HT1080 (cell line): ENCODE measurements around the gene LDLRAD3. TPM values are rescaled to one million over a fixed set of nuclear protein-coding genes. Genes with fewer than 3 reads are reported as not detected.
A peak's percentile ranks its signal among the peaks of the same experiment; 100 is the strongest.

Experiments
- DNase-seq: peaks from one replicate; pipeline ENCODE4 v3.0.0-alpha.2; 2015; ENCODE audit warnings: low read depth
- total RNA-seq: library from RNA; depleted of rRNA; stranded (reverse); fragments of >200 nt; shearing (Covaris generic); gene quantifications from 2 replicates; pipeline ENCODE4 v1.2.3, GENCODE V29; 2014

LDLRAD3 gene
- total RNA-seq, 1 experiment from 2014 or later: 14.5 TPM

DNA sequence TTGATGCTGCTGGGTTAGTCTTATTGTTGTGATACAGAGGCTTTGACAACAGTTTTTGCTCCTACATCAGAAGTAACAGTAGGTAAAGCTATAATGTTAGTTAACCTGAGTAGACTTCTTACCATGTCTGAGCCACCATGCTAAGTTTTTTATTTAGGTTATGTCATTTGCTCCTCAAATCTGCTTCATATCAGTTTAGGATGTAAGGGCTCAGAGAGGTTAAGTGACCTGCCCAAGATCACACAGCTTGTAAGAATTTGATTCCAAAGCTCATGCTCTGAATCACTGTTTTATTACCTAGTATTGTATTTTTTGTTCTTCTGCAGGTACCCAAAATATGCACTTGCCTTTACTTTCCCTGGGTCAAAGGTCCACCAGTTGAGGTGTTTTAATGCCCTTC lies 183.7 kb downstream of the LDLRAD3 start:
- DNase-seq: no peak

GRCh38 chr11:36129955-36130354 lies 186.1 kb downstream of the LDLRAD3 start:
- no peak for DNase-seq

GRCh38 chr11:36130401-36130800 lies 186.5 kb downstream of the LDLRAD3 start:
- peak; percentile 64 for DNase-seq

- no peak for DNase-seq
These were observed 188.0 kb downstream of the LDLRAD3 start for GRCh38 chr11:36131721-36132397.

GRCh38 chr11:36132940-36133339 lies 189.1 kb downstream of the LDLRAD3 start:
- no peak for DNase-seq

- no peak for DNase-seq
These were observed 191.2 kb downstream of the LDLRAD3 start for GRCh38 chr11:36135076-36135475.

DNA sequence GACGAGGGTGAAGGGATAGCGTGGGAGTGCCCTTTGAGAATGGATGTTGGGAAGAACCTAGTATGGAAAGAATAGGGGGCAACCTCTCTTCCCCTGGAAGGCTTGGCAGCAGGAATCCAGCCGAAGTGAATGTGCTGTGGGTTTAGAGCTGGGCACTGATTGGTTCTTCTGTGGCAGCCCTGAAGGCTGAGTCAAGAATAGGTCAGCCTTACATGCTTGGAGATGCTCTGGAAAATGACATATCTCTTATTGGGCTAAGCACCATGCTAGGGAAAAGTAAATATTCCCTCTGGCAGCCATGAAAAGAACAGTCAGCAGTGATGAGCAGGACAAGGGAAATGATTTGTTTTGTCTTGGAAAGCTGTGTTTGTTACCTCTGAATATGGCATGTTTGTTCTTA lies 195.9 kb downstream of the LDLRAD3 start:
- no peak for DNase-seq

DNA sequence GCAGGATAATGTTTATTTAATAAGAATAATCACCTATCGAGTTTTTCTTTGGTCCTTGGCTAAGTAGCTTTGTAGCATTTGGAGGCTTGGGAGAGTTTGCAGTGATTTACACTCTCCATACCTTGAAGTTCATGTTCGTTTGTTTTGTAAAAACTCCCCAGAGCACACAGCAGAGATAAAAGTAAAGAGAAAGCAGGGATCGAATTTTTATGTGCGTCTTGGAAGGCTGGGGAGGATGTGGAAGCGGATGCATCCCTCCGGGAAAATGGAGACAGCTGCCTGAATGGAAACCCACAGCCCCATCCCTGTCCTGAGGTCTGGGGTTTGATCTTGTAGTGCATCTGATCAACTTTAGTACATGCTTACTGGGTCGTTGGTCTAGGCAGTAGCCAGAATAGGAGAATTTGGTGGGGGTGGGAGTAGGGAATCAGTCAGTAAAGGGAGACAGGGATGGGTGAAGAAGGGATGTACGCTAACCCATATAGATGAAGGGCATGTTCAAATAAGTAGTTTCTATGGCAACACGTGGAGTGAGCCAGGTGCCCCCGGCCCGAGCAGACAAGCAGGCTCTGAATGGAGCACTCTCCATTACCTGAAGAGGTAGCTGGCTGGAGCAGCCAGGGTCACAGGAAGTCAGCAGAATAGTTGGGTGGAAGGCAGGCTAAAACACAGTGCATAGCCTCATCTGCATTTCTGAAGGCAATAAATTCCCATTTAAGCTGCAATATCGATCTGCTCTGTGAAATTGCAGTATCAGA lies 197.5 kb downstream of the LDLRAD3 start:
- no peak for DNase-seq

GRCh38 chr11:36141956-36142355 lies 198.1 kb downstream of the LDLRAD3 start:
- no peak for DNase-seq

- no peak for DNase-seq
These were observed 198.6 kb downstream of the LDLRAD3 start for GRCh38 chr11:36142439-36142838.

GRCh38 chr11:36142879-36143278 lies 199.0 kb downstream of the LDLRAD3 start:
- no peak for DNase-seq

DNA sequence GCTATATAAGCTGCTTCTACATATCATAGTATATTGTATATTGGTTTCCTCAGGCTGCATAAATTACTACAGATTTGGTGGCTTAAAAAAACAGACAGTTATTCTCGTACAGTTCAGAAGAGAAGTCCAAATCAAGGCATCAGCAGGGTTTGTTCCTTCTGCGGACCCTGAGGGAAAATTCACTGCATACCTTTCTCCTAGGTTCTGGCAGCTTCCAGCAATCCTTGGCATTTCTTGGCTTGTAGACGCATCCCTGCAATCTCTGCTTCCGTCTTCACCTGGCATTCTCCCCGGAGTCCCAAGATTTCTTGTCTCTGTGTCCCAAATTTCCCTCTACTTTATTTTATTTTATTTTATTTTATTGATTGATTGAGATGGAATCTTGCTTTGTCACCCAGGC lies 202.6 kb downstream of the LDLRAD3 start:
- DNase-seq: no peak

DNA sequence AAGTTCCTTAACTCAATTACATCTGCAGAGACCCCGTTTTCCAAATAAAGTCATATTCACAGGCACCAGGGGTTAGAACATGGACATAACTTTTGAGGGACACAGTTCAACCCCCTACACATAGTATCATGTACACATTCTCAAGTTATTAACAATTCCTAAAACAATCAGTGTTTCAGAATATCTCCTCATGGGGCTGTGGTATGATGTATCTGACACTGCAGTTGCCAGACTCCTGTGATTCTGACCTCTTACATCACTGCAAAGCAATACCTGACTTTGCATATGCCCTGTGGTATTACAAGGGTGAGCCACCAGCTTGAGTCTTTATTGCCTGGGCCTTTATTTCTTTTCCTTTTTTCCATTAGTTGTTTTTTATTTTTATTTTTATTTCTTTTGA lies 203.6 kb downstream of the LDLRAD3 start:
- DNase-seq: no peak

GRCh38 chr11:36148701-36149100 lies 204.8 kb downstream of the LDLRAD3 start:
- DNase-seq: no peak

DNA sequence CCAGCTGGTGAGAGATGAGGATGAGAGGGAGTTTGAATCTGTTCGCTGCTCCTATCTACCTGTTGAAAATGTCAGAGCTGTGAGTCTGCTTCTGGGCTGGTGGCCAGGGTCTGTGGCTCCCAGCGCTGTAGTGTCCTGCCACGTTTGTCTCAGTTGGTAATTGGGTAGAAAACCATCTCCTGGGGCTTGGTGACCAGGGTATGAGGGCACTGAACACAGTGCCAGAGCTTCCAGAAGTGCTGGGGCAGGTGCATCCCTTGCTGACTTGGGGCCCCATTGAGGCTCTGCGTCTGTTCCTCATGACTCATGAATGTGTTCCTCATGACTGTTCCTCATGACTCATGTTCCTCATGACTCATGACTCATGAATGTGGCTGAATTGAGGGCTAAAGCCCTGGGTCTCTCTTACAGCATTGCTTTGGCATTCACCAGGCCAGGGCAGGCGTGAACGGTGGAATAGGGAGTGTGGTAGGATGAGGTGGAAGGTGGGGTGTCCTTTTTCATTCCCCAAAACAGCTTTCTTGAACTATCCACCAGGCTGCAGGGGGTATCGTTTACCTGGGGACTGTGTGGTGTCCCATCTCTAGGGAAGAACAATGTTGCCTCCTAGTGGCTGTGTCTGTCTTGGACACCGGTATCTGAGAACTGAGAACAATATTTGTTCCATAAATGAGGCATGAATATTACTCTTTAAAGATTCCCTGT lies 205.8 kb downstream of the LDLRAD3 start:
- peak; percentile 100 for DNase-seq

DNA sequence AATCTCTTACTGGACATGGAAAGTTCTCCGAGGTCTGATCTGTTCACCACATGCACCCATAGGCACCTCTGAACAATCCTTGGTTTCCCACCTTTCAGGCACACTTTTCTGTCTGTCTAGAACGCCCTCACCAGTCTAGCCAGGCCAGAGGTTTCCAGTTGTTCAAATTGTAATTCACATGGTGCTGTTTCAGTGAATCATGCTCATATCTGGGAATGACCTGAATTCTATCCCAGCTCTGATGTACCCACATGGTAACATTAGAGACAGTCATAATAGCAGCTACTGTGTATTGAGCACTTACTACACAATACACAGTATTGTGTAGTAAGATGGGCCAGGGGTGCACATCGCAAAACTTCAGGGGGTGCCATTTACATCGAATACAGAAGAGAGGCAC lies 207.1 kb downstream of the LDLRAD3 start:
- no peak for DNase-seq

DNA sequence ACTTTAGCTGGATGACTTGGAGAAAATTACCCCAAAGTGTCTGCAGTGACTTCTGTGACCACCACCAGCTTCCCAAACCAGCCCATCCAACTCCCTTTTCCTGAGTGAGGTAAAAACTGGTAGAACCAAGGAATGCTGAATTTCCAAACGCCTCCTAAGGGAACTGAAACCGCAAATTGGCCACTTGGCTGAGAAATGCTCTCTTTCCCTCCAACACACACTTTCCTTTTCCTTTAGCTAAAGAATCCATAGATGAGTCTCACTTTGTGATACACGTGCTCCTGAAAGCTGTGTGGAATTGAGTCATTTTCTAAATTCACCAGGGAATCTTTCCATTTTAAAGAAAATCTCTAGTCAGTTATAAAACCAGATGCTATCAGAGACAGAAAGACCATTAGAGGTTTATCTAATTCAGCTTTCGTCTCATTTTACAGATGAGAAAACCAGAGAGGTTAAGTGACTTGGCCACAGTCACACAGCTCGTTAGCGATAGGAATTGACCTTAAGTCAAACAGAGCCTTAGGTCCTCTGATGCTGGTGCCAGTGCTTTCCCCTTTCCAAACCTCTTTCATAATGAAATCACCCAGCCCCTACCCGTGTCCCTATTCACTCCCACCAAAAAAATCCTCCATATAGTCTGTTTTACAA lies 208.2 kb downstream of the LDLRAD3 start:
- DNase-seq: no peak

- no peak for DNase-seq
These were observed 209.7 kb downstream of the LDLRAD3 start for GRCh38 chr11:36153551-36153950.

- no peak for DNase-seq
These were observed 211.3 kb downstream of the LDLRAD3 start for GRCh38 chr11:36155124-36155561.

DNA sequence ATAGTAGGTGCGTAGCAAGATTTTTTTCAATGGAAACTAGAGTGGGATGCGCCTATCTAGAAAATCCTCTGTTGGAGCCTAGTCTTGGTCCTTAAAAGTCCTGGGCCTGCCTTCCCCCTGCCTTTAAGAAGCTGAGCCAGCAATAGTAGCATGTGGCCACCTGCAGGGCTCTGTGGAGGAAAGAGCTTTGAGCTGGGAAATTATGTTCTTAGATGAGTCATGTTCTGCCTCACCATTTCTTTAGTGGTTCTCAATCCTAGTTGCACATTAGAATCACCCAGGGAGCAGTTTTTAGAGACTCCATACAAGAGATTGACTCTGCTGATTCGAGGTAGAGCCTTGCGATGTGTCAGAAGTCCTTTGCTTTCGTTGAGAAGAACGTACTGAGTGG lies 211.9 kb downstream of the LDLRAD3 start:
- DNase-seq: peak; percentile 85

DNA sequence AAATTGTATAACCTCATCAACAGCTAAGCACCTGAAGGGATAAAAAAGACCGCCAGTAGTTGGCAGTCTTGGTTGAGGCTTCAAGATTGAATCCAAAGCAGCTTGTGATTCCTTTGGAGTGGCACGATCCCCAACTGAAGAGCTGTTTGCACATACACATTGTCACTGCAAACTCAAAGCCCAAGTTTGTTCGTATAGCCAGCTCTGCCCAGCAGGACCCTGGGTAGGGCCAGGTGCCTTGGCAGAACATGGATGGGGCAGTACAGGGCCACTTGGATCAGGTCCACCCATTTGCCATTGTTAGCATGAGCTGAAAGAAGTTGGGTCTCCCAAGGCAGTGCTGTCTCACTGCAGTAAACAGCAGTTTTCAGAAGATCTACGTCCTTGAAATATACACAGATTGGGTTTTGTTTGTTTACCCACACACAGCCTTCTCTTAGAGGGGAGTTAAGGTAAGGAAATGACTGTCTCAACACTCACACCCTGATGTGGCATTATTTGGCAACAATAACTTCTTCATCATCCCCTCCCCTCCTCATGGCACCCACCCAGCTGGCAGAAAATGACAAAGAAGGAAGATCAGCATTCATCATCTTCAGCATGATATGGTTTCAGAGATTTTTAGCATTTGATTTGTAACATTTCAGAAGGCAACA lies 212.4 kb downstream of the LDLRAD3 start:
- peak; percentile 81 for DNase-seq
